Urinary bladder (tissue), 4 donors: Measurements from ENCODE around the gene SOX2. TPM values are rescaled to one million over a fixed set of nuclear protein-coding genes. Genes with fewer than 3 reads are reported as not detected.
A peak's percentile ranks its signal among the peaks of the same experiment; 100 is the strongest.

Experiments used
- DNase-seq: peaks from one replicate; pipeline ENCODE4 v3.0.0-alpha.2; 2015; ENCODE audit errors: extremely low spot score
- H3K27ac ChIP-seq: one replicate; pipeline ENCODE4 v1.5.1; 2013; ENCODE audit warnings: low read depth, mild to moderate bottlenecking, moderate library complexity
- H3K36me3 ChIP-seq: one replicate; pipeline ENCODE4 v1.6.1; 2013; ENCODE audit warnings: mild to moderate bottlenecking, moderate library complexity; ENCODE audit not compliant: insufficient read depth
- H3K4me1 ChIP-seq: one replicate; pipeline ENCODE4 v1.6.1; 2013; ENCODE audit warnings: mild to moderate bottlenecking, moderate library complexity; ENCODE audit not compliant: insufficient read depth
- H3K4me3 ChIP-seq: one replicate; pipeline ENCODE4 v1.5.1; 2013; ENCODE audit warnings: low read depth, low read length
- WGBS: extraction: QIAGEN DNeasy Blood & Tissue Kit; methylation state at CpG from one replicate; pipeline ENCODE4 v1.1.7; 2013; 5-methylcytosine and 5-hydroxymethylcytosine counted together
- polyA plus RNA-seq: library from polyadenylated mRNA; stranded (reverse); fragments of 200-250 nt; gene quantifications from one replicate; pipeline ENCODE4 v1.2.3, GENCODE V29; 2013
- total RNA-seq: library from RNA; depleted of rRNA; stranded (reverse); fragments of >200 nt; gene quantifications from one replicate; pipeline ENCODE4 v1.2.3, GENCODE V29; 2014
- donor health status: healthy with polysubstance abuse.
- donor health status: healthy.

SOX2 gene
- 3.8 TPM for total RNA-seq
- 2.2 TPM for polyA plus RNA-seq

DNA sequence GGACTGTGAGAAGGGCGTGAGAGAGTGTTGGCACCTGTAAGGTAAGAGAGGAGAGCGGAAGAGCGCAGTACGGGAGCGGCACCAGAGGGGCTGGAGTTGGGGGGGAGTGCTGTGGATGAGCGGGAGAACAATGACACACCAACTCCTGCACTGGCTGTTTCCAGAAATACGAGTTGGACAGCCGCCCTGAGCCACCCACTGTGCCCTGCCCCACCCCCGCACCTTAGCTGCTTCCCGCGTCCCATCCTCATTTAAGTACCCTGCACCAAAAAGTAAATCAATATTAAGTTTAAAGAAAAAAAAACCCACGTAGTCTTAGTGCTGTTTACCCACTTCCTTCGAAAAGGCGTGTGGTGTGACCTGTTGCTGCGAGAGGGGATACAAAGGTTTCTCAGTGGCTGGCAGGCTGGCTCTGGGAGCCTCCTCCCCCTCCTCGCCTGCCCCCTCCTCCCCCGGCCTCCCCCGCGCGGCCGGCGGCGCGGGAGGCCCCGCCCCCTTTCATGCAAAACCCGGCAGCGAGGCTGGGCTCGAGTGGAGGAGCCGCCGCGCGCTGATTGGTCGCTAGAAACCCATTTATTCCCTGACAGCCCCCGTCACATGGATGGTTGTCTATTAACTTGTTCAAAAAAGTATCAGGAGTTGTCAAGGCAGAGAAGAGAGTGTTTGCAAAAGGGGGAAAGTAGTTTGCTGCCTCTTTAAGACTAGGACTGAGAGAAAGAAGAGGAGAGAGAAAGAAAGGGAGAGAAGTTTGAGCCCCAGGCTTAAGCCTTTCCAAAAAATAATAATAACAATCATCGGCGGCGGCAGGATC is at the start of gene SOX2:
SOX2 (plus strand) TSS at position 601 of the 811 bp plus-strand sequence. CDS start 436 bp downstream, outside the sequence.
- Histone ChIP-seq H3K27ac (no peak within 1 kb of the TSS), H3K4me3 (peak within 1 kb of the TSS; percentile 45), H3K4me1 (peaks cover 3% of the 10 kb centered on the region), H3K36me3 (no peaks in the 10 kb centered on the region)
- DNase-seq = peak; percentile 75
- WGBS = 2% methylated on average over 37 of the region's 37 CpGs

DNA sequence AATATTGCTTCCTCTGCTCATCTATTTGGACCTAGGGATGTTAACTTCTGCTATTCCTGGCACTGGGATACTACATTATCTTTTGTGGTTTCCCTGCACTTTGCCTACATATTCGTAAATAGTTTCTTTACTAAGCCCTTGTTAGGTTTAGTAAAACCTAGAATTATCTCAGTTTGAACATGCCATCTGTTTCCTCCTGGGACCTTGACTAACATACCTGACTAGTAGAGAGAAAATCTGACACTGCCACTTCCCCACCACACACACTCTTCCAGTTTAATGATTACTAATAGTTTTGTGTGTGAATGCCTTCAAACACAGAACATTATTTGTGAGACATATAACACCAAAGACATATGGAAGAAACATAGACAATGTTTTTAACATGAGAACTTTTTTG is 28.2 kb upstream of the SOX2 start:
- DNase-seq = no peak
- no peaks in the 10 kb centered on the region for H3K4me1 ChIP-seq
- no peak overlapping the region for H3K4me3 ChIP-seq
- no peak overlapping the region for H3K27ac ChIP-seq
- H3K36me3 ChIP-seq = no peaks in the 10 kb centered on the region
- 61% methylated on average over 1 of the region's 1 CpG for WGBS

DNA sequence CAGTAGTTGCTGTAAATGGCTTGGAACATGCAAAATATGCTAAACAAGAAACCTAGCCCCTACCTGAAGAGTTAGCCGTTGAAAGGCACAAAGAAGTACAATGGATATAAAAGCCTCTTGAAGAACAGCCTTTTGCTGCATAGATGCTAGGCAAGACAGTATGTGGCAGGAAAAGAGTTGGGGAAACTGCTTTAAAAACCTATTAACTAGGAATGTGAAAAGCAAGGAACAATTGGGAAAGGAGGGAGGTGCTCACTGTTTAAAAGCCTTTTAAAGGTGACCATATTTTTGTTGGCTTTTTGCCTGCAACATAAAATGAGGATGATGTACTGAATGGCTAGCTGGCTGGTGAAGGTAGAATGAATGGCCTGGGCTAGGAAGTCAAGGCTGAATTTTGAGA is 24.5 kb upstream of the SOX2 start:
- no peak for DNase-seq
- 50% methylated on average over 1 of the region's 1 CpG for WGBS
- no peak overlapping the region for H3K4me3 ChIP-seq
- no peaks in the 10 kb centered on the region for H3K4me1 ChIP-seq
- H3K27ac ChIP-seq = no peak overlapping the region
- no peaks in the 10 kb centered on the region for H3K36me3 ChIP-seq

DNA sequence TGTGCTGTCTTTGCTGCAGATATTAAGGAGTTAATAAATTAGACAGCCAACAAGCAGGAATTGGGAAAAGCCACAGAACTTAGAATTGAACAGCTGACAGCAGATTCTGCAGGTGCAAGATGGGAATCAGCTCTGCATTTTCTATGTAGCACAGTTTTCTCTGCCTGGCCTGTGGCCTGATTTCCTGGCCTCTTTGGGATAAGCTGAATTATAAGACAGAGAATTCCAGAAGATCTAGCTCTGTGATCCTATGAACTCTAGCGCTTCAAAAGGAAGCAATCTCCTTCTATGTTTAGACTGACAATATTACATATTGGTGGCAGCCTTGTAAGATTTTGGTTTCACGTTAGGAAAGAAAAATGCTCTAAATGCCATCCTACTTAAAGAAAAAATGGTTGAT is 24.0 kb upstream of the SOX2 start:
- DNase-seq = no peak
- WGBS = 58% methylated on average over 2 of the region's 2 CpGs
- no peak overlapping the region for H3K4me3 ChIP-seq
- H3K27ac ChIP-seq = no peak overlapping the region
- H3K36me3 ChIP-seq = no peaks in the 10 kb centered on the region
- no peaks in the 10 kb centered on the region for H3K4me1 ChIP-seq

DNA sequence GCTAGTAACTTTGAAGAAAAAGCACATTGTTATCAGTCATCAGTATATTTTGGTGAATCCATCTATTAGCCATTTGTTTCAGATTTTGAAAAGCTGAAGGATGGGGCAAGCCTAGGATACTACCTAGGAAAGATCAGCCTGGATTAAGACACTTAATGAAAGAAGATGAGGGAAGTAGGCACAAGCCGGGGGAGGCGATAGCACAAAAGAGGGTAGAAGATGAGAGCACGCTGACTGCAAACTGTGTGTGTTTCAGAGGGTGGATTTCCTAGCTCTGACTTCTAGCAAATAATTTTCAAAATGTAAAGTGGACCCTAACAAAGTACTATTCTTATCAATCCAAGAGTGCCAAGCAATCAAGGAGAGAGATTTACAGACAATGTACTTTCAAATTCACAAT is 22.2 kb upstream of the SOX2 start:
- DNase-seq = no peak
- WGBS = 73% methylated on average over 3 of the region's 3 CpGs
- no peak overlapping the region for H3K4me3 ChIP-seq
- H3K36me3 ChIP-seq = no peaks in the 10 kb centered on the region
- H3K27ac ChIP-seq = no peak overlapping the region
- no peaks in the 10 kb centered on the region for H3K4me1 ChIP-seq

DNA sequence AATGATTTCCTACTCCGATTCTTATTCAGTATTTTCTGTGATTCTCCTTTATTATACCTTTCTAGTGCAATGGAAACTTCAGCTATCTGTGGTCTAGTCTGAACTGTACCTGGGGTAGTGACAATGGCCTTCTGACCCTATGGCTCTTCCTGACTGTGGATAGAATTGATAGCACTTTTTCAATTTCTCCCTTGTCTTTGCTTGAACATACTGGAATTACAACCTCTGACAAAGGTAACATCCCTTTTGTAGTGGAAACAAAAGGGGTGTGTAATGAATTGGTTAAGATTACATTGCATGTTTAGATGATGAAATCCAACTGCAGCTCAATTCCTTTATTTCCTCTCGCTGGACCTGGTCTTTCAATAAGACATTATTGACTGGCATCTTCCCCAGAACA is 21.0 kb upstream of the SOX2 start:
- Histone ChIP-seq H3K36me3 (no peaks in the 10 kb centered on the region), H3K4me3 (no peak overlapping the region), H3K27ac (no peak overlapping the region), H3K4me1 (no peaks in the 10 kb centered on the region)
- WGBS = 82% methylated on average over 2 of the region's 2 CpGs
- no peak for DNase-seq

DNA sequence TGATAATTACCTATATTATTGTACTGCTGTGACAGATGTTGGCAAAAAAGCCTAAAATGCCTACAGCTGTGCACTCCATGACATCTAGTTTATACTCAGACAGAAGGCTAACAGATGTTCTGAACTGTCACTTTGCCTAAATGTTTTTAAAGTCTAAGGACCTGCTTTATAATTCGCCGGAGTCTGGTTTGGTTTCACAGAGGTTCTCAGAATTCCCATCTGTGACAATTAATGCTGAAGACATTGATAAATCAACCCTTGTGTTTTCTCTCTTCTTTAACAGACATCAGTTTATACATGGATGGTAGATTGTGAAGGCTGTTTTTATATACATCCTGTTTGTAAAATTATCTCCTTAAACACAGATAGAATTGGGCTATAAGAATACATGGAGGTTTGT is 19.8 kb upstream of the SOX2 start:
- no peaks in the 10 kb centered on the region for H3K4me1 ChIP-seq
- no peak overlapping the region for H3K4me3 ChIP-seq
- no peaks in the 10 kb centered on the region for H3K36me3 ChIP-seq
- 36% methylated on average over 2 of the region's 2 CpGs for WGBS
- no peak for DNase-seq
- H3K27ac ChIP-seq = no peak overlapping the region

DNA sequence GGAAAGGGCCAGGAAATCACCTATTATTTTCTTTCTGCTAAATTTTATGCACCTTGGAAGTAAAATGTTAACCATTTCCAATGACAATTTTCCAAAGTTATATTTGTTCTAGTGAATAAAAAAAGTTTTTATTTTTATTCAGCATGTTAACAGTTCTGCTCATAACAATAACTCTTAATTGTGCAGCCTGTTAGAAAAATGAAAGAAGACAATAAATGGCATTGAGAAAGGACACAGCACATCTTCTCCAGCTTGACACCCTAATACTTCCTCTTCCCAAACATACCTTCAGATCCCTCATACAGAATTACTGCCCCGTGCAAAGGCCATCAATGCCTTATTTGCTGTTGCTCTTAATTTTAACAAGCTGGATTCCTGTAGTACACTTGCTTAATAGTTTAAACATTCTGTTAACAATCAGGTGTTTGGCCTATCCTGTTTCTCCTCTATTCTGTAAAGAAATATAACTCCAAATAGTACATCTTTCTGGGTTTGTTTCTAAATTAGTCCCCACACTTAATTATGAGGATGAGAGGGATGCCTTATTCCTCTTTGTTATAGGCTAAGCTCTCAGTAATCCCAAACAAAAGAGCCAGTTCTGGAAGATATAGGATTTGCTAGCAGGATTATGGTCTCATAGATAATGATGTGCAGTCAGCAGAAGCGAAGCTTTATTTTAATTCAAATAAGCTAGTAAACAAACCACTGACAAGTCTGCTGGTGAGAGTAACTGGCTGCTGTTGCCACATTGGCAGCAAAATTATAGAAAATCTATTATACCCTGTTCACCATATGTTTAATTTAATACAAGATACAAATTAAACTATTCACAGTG is 19.2 kb upstream of the SOX2 start:
- H3K4me3 ChIP-seq = no peak overlapping the region
- H3K4me1 ChIP-seq = no peaks in the 10 kb centered on the region
- H3K36me3 ChIP-seq = no peaks in the 10 kb centered on the region
- WGBS = 36% methylated on average over 2 of the region's 2 CpGs
- H3K27ac ChIP-seq = no peak overlapping the region
- DNase-seq = no peak

DNA sequence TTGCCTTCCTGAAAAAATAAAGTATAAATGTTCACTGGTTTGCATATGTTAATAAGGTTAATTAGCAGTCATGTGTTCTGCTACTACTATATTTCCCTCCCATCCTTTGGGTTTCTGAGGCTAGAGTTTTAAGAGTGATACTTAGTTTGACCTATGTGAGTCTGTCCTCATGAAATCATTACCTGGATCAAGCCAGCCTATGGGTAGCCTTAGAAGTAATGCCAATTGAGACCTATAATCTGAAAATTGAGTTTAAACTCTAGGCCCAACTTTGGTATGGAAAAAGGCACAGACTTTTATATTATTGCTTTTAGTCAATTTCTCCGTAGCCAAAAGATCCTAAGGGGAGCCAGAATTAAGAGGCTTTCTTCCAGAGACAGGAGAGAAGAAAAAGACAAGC is 18.4 kb upstream of the SOX2 start:
- 86% methylated on average over 1 of the region's 1 CpG for WGBS
- Histone ChIP-seq H3K4me1 (no peaks in the 10 kb centered on the region), H3K36me3 (no peaks in the 10 kb centered on the region), H3K27ac (no peak overlapping the region), H3K4me3 (no peak overlapping the region)
- no peak for DNase-seq

DNA sequence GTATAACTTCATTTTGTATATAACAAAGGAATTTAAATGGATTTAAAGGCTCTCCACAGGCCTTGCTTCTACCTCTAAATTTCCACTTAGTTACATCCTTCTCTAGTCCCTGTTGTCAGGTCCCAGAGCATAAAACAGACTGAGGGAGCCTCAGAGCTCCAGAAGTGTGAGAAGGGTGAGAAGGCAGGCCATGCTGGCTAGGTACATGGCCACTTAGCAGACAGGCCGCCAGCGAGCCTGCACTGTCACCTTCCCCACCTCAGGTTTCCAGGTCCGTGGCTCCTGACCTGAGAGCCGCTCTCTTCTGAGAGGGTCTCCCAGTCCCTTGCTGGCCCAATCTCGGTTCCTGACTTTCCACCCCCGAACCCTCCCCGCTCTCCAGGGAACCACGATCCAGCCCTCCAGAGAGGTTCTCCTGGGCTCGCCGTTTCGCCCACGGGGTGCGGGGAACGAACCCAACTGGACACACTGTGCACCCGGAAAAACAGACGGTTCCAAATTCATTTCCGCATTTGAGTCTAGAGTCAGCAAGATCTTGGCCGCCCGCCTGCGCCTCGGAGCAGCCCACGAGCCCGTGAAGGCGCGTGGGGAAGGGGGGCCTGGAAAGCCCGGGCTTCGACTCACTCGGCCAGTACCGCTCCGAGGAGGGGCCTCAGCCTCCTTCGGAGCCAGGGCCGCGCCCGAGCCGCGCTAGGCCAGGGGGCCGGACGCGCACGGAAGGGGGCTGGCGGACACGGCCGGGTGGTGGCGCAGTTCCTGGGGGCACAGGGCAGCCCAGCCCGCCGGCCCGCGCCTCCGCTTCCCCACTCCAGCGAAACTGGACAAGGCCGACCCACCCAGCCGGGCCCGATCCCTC is 16.7 kb upstream of the SOX2 start:
- peak overlapping the region; percentile 31 for H3K4me3 ChIP-seq
- H3K36me3 ChIP-seq = no peaks in the 10 kb centered on the region
- no peak overlapping the region for H3K27ac ChIP-seq
- 4% methylated on average over 53 of the region's 53 CpGs for WGBS
- no peak for DNase-seq
- no peaks in the 10 kb centered on the region for H3K4me1 ChIP-seq

DNA sequence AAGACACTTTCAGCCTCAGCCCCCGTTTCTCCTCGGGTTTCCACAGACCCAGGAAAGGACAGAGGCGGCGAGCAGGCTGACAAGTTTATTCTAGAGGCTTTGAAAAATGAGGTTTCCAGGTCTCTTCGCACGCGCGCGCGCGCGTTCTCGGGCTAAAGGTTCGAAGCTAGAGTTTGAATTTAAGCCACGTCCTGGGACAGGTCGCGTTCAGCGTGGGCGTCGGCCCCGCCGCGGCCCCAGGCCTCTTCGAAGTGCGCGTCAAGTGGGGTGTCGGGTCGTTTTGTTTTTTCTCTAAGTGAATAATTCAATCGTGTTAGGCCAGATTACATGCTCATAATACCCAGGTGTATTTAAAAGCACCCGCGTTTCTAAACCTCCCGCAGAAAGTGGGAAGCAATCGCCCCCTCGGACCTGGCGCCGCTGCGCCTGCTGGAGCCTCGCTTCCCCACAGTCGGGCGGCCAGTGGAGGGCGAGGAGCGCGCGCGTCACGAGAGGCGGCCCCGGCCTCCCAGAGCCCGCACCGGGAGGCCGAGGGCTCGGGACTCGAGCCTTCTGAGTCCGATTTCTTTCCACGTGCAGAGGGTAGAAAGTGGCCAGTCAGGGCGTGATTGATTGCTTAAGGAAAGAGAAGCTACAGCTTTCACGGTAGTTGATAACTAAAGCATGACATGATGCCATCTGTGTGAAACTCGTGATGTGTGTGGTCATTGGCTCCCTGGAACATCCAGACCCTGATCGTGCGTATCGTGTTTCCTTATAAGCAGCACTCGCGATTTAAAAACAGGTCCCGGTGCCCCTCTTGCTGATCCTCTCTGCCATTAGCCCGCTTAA is 15.8 kb upstream of the SOX2 start:
- 2% methylated on average over 65 of the region's 65 CpGs for WGBS
- DNase-seq = no peak
- no peaks in the 10 kb centered on the region for H3K36me3 ChIP-seq

DNA sequence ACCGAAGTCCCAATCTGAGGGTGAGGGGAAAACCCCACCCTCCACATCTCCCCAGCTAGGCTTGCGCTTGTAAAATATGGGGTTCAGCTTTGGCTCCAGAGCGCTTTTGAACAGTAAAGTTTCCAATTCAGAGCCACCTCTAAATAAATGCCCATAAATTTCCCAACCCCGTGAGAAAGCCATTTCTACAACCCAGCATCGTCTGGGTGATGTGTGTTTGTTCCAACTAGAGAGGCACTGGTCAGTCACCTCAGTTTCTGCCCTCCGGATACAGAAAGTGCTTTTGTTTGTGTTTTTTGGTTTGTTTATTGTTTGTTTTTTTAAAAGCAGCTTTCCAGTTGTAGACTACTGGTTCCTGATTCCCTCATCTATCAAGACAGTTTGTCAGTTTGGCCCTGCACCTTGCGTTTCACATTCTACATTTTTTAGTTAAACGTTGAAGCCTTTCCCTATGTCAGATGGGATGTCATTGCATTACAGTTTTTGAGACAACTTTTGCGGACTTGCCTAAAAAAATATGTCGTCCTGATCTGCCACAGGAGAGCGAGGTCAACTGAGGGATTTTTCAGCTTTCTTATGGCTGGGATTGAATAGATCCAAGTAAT is 15.0 kb upstream of the SOX2 start:
- Histone ChIP-seq H3K4me3 (no peak overlapping the region), H3K4me1 (no peaks in the 10 kb centered on the region), H3K27ac (no peak overlapping the region), H3K36me3 (no peaks in the 10 kb centered on the region)
- no peak for DNase-seq
- 20% methylated on average over 11 of the region's 11 CpGs for WGBS

More for the DNA sequence above, 15.8 kb upstream of the SOX2 start:
- Histone ChIP-seq H3K4me1 (no peaks in the 10 kb centered on the region), H3K27ac (no peak overlapping the region), H3K4me3 (peak overlapping the region; percentile 31)
